ENCODE data around the gene HNRNPF. TPM values are rescaled to one million over a fixed set of nuclear protein-coding genes. Genes with fewer than 3 reads are reported as not detected.
A peak's percentile ranks its signal among the peaks of the same experiment; 100 is the strongest.

HNRNPF gene
- total and polyA plus RNA-seq, 4 donors, result 64.5 to 150 (median 113) TPM

GRCh38 chr10:43409385-43410109 lies 561 bp upstream of the HNRNPF start (continued):
- TF ChIP-seq, protein P1, sequence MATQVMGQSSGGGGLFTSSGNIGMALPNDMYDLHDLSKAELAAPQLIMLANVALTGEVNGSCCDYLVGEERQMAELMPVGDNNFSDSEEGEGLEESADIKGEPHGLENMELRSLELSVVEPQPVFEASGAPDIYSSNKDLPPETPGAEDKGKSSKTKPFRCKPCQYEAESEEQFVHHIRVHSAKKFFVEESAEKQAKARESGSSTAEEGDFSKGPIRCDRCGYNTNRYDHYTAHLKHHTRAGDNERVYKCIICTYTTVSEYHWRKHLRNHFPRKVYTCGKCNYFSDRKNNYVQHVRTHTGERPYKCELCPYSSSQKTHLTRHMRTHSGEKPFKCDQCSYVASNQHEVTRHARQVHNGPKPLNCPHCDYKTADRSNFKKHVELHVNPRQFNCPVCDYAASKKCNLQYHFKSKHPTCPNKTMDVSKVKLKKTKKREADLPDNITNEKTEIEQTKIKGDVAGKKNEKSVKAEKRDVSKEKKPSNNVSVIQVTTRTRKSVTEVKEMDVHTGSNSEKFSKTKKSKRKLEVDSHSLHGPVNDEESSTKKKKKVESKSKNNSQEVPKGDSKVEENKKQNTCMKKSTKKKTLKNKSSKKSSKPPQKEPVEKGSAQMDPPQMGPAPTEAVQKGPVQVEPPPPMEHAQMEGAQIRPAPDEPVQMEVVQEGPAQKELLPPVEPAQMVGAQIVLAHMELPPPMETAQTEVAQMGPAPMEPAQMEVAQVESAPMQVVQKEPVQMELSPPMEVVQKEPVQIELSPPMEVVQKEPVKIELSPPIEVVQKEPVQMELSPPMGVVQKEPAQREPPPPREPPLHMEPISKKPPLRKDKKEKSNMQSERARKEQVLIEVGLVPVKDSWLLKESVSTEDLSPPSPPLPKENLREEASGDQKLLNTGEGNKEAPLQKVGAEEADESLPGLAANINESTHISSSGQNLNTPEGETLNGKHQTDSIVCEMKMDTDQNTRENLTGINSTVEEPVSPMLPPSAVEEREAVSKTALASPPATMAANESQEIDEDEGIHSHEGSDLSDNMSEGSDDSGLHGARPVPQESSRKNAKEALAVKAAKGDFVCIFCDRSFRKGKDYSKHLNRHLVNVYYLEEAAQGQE (IDR thresholded peaks at IDR 0.05), result no peak
- TF ChIP-seq RAD21 (IDR thresholded peaks at IDR 0.05) (no peak), MAX (IDR thresholded peaks at IDR 0.05) (no peak), HNF4G (IDR thresholded peaks at IDR 0.05) (no peak), HNF4A (conservative IDR thresholded peaks at IDR 0.05) (no peak)

- H3K27me3 ChIP-seq (ENCODE audit: control insufficient read depth in 4 of 4, insufficient read depth in 4 of 4, low read length in 3 of 4), result no peaks in the 10 kb centered on the region
- H3K9me3 ChIP-seq (ENCODE audit: control insufficient read depth in 4 of 4, low read length in 3 of 4), result no peaks in the 10 kb centered on the region
- no peak for DNase-seq (ENCODE audit: low spot score)
- H3K4me3 ChIP-seq (ENCODE audit: low read depth in 1 of 3, low read length in 3 of 3), result peak overlapping the region; percentile 87 to 92 (median 89)
- TF ChIP-seq MAX (IDR thresholded peaks at IDR 0.05), result no peak
- no peak for TF ChIP-seq JUND (IDR thresholded peaks at IDR 0.05)
- no peak for TF ChIP-seq ATF3 (IDR thresholded peaks at IDR 0.05)
- no peak for TF ChIP-seq RXRA (IDR thresholded peaks at IDR 0.05)
- TF ChIP-seq HNF4A (conservative IDR thresholded peaks at IDR 0.05), result no peak
- TF ChIP-seq ZBTB33 (IDR thresholded peaks at IDR 0.05), result no peak
- no peak for TF ChIP-seq TAF1 (conservative IDR thresholded peaks at IDR 0.05)
- no peak for TF ChIP-seq NR2F2 (IDR thresholded peaks at IDR 0.05)
- TF ChIP-seq, protein P2, sequence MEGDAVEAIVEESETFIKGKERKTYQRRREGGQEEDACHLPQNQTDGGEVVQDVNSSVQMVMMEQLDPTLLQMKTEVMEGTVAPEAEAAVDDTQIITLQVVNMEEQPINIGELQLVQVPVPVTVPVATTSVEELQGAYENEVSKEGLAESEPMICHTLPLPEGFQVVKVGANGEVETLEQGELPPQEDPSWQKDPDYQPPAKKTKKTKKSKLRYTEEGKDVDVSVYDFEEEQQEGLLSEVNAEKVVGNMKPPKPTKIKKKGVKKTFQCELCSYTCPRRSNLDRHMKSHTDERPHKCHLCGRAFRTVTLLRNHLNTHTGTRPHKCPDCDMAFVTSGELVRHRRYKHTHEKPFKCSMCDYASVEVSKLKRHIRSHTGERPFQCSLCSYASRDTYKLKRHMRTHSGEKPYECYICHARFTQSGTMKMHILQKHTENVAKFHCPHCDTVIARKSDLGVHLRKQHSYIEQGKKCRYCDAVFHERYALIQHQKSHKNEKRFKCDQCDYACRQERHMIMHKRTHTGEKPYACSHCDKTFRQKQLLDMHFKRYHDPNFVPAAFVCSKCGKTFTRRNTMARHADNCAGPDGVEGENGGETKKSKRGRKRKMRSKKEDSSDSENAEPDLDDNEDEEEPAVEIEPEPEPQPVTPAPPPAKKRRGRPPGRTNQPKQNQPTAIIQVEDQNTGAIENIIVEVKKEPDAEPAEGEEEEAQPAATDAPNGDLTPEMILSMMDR (IDR thresholded peaks at IDR 0.05; ENCODE audit: low read depth, low read length, missing input control), result no peak
- TF ChIP-seq YY1 (IDR thresholded peaks at IDR 0.05), result no peak
- TF ChIP-seq FOXA2 (IDR thresholded peaks at IDR 0.05), result no peak
- TF ChIP-seq RAD21 (IDR thresholded peaks at IDR 0.05), result no peak
- no peak for TF ChIP-seq GABPA (IDR thresholded peaks at IDR 0.05 in 1 of 2, conservative IDR thresholded peaks at IDR 0.05 in 1 of 2)
- TF ChIP-seq, protein P1 (IDR thresholded peaks at IDR 0.05), result no peak
- TF ChIP-seq SP1 (IDR thresholded peaks at IDR 0.05), result no peak
- H3K36me3 ChIP-seq (ENCODE audit: control insufficient read depth in 4 of 4, insufficient read depth in 3 of 4, low read depth in 1 of 4, low read length in 3 of 4), result peaks cover 0 to 4% (median 2%) of the 10 kb centered on the region in 4 donors
- H3K27ac ChIP-seq (ENCODE audit: low read depth in 1 of 2, low read length in 2 of 2), result peak overlapping the region; percentile 99
- WGBS, result under 1% methylated on average over 31 of the region's 31 CpGs
- peak overlapping the region; percentile 69 to 95 for H3K9ac ChIP-seq (ENCODE audit: low read depth in 1 of 2, low read length in 2 of 2)
- peaks cover 7 to 31% (median 17%) of the 10 kb centered on the region in 4 donors for H3K4me1 ChIP-seq (ENCODE audit: control insufficient read depth in 4 of 4, insufficient read depth in 4 of 4, low read length in 3 of 4)
Measured at GRCh38 chr10:43408331-43408709, 666 bp downstream of the HNRNPF start.
